ENCODE results near the gene MACF1. TPM values are rescaled to one million over a fixed set of nuclear protein-coding genes. Genes with fewer than 3 reads are reported as not detected.

MACF1 gene
- polyA plus RNA-seq, 1 of the 3 experiments (the other 2 are of a cell fraction), result 37.6 TPM

DNA sequence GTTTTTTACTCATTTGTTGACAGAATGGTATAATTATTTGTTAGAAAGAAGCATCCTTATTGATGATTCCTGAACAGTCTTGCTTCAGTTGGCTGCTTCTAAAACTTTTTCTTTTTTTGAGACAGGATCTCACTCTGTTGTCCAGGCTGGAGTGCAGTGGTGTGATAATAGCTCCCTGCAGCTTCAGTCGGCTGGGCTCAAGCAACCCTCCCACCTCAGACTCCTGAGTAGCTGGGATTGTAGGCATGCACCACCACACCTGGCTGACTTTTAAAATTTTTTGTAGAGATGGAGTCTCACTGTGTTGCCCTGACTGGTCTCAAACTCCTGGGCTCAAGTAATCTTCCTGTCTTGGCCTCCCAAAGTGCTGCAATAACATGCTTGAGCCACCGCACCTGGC is 38.8 kb downstream of the MACF1 start:
- peaks cover 3% of the 10 kb centered on the region for H3F3A ChIP-seq (replicated peaks; ENCODE audit: insufficient read depth)
- no peak for DNase-seq
- H3K79me2 ChIP-seq (ENCODE audit: insufficient read depth), result peaks cover 92% of the 10 kb centered on the region
- H3K9me3 ChIP-seq, result no peaks in the 10 kb centered on the region
- no peak overlapping the region for H3K4me2 ChIP-seq
- H3K27me3 ChIP-seq (ENCODE audit: insufficient read depth), result no peaks in the 10 kb centered on the region
- WGBS (ENCODE audit: low lambda C conversion rate), result 100% methylated on average over 2 of the region's 2 CpGs
- H2AFZ ChIP-seq (ENCODE audit: low read depth), result no peak overlapping the region
- ChIA-PET CTCF (no interaction called here), POLR2A (no interaction called here)
- no peaks in the 10 kb centered on the region for H3K9me2 ChIP-seq
- H3K9ac ChIP-seq, result no peak overlapping the region
- peaks cover 0 to 8% of the 10 kb centered on the region in 2 experiments for H3K36me3 ChIP-seq (replicated peaks in 1 of 2; ENCODE audit: control insufficient read depth in 1 of 2, insufficient read depth in 2 of 2, low read length in 1 of 2)
- H3K4me3 ChIP-seq (ENCODE audit: low read depth in 2 of 2, low read length in 1 of 2), result no peak overlapping the region
- H3K27ac ChIP-seq (ENCODE audit: low read depth in 2 of 2, low read length in 1 of 2), result no peak overlapping the region
- TF ChIP-seq RAD21 (IDR thresholded peaks at IDR 0.05; ENCODE audit: low read length) (no peak), PBX3 (IDR thresholded peaks at IDR 0.05) (no peak), GATA2 (CRISPR knock-in tag; IDR thresholded peaks at IDR 0.05) (no peak), TAF1 (IDR thresholded peaks at IDR 0.05; ENCODE audit: borderline replicate concordance, low read depth, low read length) (no peak), JUND (IDR thresholded peaks at IDR 0.05) (no peak), TEAD4 (IDR thresholded peaks at IDR 0.05; ENCODE audit: borderline replicate concordance, insufficient read depth) (no peak), EP300 (IDR thresholded peaks at IDR 0.05; ENCODE audit: borderline replicate concordance in 1 of 2, low read depth in 1 of 2, low read length in 1 of 2) (no peak), MAX (IDR thresholded peaks at IDR 0.05; ENCODE audit: low read depth) (no peak), MEF2A (IDR thresholded peaks at IDR 0.05; ENCODE audit: borderline replicate concordance, low read depth) (no peak), RFX5 (IDR thresholded peaks at IDR 0.05; ENCODE audit: low read length) (no peak), FOXM1 (IDR thresholded peaks at IDR 0.05; ENCODE audit: low read depth) (no peak), MXI1 (IDR thresholded peaks at IDR 0.05; ENCODE audit: low read depth, low read length) (no peak), RCOR1 (IDR thresholded peaks at IDR 0.05; ENCODE audit: low read length) (no peak), NFIC (IDR thresholded peaks at IDR 0.05; ENCODE audit: borderline replicate concordance) (no peak), USF2 (IDR thresholded peaks at IDR 0.05; ENCODE audit: borderline replicate concordance, low read depth, low read length) (no peak), CHD2 (IDR thresholded peaks at IDR 0.05; ENCODE audit: low read length, partially characterized antibody) (no peak), FOXJ3 (CRISPR knock-in tag; IDR thresholded peaks at IDR 0.05) (no peak), POLR2AphosphoS5 (IDR thresholded peaks at IDR 0.05; ENCODE audit: low read depth, low read length) (no peak)
- TF ChIP-seq, protein P1, sequence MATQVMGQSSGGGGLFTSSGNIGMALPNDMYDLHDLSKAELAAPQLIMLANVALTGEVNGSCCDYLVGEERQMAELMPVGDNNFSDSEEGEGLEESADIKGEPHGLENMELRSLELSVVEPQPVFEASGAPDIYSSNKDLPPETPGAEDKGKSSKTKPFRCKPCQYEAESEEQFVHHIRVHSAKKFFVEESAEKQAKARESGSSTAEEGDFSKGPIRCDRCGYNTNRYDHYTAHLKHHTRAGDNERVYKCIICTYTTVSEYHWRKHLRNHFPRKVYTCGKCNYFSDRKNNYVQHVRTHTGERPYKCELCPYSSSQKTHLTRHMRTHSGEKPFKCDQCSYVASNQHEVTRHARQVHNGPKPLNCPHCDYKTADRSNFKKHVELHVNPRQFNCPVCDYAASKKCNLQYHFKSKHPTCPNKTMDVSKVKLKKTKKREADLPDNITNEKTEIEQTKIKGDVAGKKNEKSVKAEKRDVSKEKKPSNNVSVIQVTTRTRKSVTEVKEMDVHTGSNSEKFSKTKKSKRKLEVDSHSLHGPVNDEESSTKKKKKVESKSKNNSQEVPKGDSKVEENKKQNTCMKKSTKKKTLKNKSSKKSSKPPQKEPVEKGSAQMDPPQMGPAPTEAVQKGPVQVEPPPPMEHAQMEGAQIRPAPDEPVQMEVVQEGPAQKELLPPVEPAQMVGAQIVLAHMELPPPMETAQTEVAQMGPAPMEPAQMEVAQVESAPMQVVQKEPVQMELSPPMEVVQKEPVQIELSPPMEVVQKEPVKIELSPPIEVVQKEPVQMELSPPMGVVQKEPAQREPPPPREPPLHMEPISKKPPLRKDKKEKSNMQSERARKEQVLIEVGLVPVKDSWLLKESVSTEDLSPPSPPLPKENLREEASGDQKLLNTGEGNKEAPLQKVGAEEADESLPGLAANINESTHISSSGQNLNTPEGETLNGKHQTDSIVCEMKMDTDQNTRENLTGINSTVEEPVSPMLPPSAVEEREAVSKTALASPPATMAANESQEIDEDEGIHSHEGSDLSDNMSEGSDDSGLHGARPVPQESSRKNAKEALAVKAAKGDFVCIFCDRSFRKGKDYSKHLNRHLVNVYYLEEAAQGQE (IDR thresholded peaks at IDR 0.05; ENCODE audit: low read depth, low read length), result no peak
- TF ChIP-seq, protein P2, sequence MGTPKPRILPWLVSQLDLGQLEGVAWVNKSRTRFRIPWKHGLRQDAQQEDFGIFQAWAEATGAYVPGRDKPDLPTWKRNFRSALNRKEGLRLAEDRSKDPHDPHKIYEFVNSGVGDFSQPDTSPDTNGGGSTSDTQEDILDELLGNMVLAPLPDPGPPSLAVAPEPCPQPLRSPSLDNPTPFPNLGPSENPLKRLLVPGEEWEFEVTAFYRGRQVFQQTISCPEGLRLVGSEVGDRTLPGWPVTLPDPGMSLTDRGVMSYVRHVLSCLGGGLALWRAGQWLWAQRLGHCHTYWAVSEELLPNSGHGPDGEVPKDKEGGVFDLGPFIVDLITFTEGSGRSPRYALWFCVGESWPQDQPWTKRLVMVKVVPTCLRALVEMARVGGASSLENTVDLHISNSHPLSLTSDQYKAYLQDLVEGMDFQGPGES (IDR thresholded peaks at IDR 0.05; ENCODE audit: low read depth, low read length), result no peak
- H4K20me1 ChIP-seq (ENCODE audit: insufficient read depth), result peaks cover 4% of the 10 kb centered on the region; the same call in 1 of the 2 replicates
- peaks cover 0 to 10% of the 10 kb centered on the region in 2 experiments; a peak in 2 of 4 replicates for H3K4me1 ChIP-seq (ENCODE audit: control insufficient read depth in 1 of 2, insufficient read depth in 2 of 2, low read depth in 1 of 2, low read length in 1 of 2)

All from SK-N-SH (cell line).